Astrocyte of the cerebellum (primary cell): ENCODE measurements around the gene ZFP92.

Experiments used
- DNase-seq: peaks from one replicate; pipeline ENCODE4 v3.0.0-alpha.2; 2011; ENCODE audit warnings: low read depth
- H3K4me3 ChIP-seq: 2 replicates; pipeline ENCODE4 v1.5.1; 2011; ENCODE audit warnings: mild to moderate bottlenecking, low read depth, low read length, moderate library complexity
- in situ Hi-C: cut with HindIII; loops from 2 replicates; pipeline ENCODE4 v1.10.0; 2017; ENCODE audit warnings: low sequenced_read_pairs
- TF ChIP-seq, protein P1 (sequence below): IDR thresholded peaks from 2 replicates; pipeline ENCODE4 v1.5.1; 2012; ENCODE audit warnings: low read length, low read depth, moderate library complexity, mild to moderate bottlenecking; ENCODE audit errors: missing control alignments

The ZFP92 gene

DNA sequence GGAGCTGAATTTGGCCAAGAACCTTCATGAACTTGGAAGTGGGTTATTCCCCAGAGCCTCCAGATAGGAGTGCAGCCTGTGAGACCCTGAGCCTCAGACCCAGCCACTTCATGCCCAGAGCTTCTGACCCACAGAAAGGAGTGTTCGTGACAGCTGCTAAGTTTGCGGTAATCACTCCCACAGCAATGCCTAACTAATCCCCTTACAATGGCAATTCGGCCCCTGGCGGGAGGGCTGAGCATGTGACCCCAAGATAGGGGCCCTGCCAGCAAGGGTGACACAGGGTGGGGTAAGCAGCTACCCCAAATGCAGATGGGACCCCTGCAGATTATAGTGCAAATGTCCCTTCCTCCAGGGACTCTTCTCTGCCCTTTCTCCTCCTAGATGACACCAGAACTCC lies 32.7 kb upstream of the ZFP92 start:
- H3K4me3 ChIP-seq: no peak overlapping the region
- in situ Hi-C loops: no loop called here
- TF ChIP-seq, protein P1, sequence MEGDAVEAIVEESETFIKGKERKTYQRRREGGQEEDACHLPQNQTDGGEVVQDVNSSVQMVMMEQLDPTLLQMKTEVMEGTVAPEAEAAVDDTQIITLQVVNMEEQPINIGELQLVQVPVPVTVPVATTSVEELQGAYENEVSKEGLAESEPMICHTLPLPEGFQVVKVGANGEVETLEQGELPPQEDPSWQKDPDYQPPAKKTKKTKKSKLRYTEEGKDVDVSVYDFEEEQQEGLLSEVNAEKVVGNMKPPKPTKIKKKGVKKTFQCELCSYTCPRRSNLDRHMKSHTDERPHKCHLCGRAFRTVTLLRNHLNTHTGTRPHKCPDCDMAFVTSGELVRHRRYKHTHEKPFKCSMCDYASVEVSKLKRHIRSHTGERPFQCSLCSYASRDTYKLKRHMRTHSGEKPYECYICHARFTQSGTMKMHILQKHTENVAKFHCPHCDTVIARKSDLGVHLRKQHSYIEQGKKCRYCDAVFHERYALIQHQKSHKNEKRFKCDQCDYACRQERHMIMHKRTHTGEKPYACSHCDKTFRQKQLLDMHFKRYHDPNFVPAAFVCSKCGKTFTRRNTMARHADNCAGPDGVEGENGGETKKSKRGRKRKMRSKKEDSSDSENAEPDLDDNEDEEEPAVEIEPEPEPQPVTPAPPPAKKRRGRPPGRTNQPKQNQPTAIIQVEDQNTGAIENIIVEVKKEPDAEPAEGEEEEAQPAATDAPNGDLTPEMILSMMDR: no peak
- DNase-seq: no peak

DNA sequence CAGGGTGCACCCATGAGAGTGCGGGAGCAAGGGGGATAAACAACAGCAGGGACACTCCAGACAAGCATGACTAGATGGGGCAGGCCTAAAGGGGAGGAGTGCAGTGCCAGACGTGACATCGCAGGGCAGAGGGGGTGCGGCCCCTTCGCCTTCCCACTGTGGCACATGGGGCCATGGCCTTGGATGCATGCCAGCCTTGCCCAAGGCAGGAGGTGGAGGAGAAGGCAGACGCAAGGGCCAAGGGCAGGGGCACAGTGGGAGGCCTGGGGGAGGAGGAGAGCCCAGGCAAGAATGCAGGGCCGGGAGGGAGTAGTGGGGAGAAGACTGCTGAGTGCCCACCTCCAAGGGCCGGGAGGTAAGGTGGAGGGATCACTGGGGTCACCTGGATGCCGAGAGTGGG lies 31.8 kb upstream of the ZFP92 start:
- no peak overlapping the region for H3K4me3 ChIP-seq
- TF ChIP-seq, protein P1: no peak
- in situ Hi-C loops: no loop called here
- no peak for DNase-seq

DNA sequence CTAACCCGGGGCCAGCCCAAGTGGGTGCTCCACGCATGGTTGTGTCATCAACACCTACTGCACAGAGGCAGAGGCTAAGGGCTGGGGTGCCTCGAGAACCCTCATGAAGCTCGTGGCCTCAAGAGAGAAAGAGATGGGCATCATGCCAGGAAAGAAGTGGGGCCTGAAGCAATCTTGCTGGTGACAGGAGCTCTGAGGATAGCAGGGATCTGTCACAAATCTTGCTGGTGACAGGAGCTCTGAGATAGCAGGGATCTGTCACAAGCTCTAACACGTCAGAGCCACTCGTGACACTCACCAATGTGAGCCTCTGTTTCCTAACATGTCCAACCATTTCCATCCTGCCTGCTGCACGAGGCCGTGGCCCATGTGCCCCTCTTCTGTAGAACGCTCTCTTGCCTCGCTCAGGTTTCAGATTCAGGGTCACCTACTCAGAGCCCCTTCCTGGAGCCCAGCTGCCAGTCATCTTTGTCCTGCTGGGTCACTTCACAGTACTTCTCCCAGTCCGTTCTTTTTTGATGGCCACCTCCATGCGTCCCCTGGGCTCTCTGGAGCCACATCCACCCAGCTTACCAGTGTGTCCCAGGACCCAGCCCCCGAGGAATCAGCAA lies 31.2 kb upstream of the ZFP92 start:
- in situ Hi-C loops: no loop called here
- H3K4me3 ChIP-seq: no peak overlapping the region
- TF ChIP-seq, protein P1: no peak
- DNase-seq: no peak

DNA sequence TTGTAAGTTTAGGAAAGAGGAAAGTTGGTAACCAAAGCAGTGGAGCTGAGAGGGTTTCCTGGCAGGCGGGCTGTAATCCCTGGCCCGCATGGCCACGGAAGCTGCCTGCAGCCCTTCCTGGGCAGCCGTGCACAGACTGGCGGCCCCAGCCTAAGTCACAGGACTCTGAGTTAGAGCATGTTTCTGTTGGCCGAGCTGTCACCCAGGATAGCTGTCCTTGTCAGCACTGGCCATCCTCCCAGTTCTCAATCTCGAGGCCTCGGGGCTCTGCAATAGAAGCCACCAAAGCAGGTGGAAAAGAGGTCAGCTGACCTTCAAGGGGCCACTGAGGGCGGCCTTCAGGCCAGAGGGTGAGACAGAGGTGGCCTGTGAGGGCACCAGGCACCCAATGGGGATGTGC lies 30.6 kb upstream of the ZFP92 start:
- no peak for DNase-seq
- TF ChIP-seq, protein P1: no peak
- in situ Hi-C loops: no loop called here
- no peak overlapping the region for H3K4me3 ChIP-seq

DNA sequence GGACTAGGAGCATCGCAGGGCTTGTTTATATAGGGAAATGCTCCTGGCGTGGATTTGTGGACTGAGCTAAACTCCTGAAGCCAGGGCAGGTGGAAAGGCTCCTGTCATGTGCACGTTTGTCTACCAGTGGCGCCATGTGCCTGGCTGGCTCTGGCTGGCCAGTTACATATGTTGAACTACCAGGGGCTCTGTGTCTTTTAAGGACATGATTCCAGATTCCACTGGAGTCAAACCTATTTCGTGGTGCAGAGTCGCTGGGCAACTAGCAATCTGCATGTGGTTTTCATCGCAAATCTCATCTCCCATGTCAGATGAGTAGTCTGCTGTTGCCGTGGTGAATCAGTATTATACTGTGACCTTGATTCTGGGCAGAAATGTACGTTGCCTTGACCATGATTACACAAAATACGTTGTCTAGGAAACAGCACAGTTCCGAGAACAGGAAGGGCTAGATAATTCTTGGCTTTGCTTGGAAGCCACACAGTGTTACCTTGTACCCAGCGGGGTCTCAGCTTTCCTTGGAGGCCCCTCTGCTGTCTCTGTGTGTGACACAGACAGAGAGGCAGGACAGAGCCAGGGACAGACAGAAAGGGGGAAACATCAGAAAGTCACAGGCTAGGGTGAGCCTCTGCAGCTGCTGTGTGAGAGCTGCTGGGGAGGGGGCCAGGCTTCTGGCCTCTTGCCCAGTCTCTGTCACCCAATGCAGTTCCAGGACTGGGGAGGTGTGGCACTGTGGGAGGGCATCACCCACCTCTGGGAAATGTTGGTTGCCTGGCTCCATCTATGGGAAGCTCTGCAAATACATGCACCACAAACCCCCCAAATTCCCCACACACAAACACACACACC lies 29.4 kb upstream of the ZFP92 start:
- DNase-seq: peak; percentile 73
- no peak overlapping the region for H3K4me3 ChIP-seq
- in situ Hi-C loops: no loop called here
- TF ChIP-seq, protein P1: peak; percentile 12

DNA sequence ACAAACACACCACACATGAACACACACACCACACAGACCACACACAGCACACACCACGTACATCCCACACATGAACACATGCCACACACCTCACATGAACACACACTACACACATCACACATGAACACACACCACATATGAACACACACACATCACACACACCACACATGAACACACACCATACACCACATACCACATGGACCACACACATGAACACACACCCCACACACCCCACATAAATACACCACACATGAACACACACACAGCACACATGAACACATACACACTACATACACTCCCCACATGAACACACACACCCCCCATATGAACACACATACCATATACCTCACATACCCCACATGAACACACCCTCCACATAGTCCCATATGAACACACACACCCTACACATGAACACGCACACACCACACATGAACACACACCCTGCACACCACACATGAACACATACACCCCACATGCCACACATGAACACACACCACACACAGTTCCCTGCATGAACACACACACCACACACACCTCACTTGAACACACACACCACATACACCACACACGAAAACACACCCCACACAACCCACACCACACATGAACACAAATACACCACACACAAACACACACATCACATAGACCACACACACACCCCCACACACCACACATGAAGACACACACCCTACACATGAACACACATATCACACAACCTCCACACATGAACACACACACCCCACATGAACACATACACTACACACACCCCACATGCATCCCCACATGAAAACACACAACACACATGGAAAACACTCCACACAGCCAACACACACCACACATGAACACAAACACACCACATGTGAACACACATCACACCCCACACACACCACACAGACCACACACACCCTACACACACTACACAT lies 28.4 kb upstream of the ZFP92 start:
- TF ChIP-seq, protein P1: no peak
- no peak overlapping the region for H3K4me3 ChIP-seq
- no peak for DNase-seq
- in situ Hi-C loops: no loop called here
